Hepatocyte (in vitro differentiated cells): Measurements from ENCODE around the gene SGMS1. TPM values are rescaled to one million over a fixed set of nuclear protein-coding genes. Genes with fewer than 3 reads are reported as not detected.

Experiments used
- DNase-seq: peaks from one replicate; pipeline ENCODE4 v3.0.0-alpha.2; 2016; ENCODE audit warnings: low spot score
- H2AFZ ChIP-seq: fragments of 200-600 bp; sonication (generic); 2 replicates; pipeline ENCODE4 v1.6.0; 2016; ENCODE audit warnings: antibody characterized with exemption, mild to moderate bottlenecking
- H3K27ac ChIP-seq: fragments of 200-600 bp; sonication (generic); 2 replicates; pipeline ENCODE4 v1.5.1; 2016; ENCODE audit warnings: mild to moderate bottlenecking
- H3K27me3 ChIP-seq: fragments of 200-600 bp; sonication (generic); 2 replicates; pipeline ENCODE4 v1.6.1; 2016
- H3K36me3 ChIP-seq: fragments of 200-600 bp; sonication (generic); replicated peaks from 2 replicates; pipeline ENCODE4 v1.5.1; 2016; ENCODE audit warnings: low read depth; ENCODE audit not compliant: insufficient read depth
- H3K4me1 ChIP-seq: fragments of 200-600 bp; sonication (generic); 2 replicates; pipeline ENCODE4 v1.5.1; 2016; ENCODE audit warnings: mild to moderate bottlenecking, moderate library complexity; ENCODE audit not compliant: insufficient read depth
- H3K4me2 ChIP-seq: fragments of 200-600 bp; sonication (generic); 2 replicates; pipeline ENCODE4 v1.6.0; 2016
- H3K4me3 ChIP-seq: fragments of 200-600 bp; sonication (generic); 2 replicates; pipeline ENCODE4 v1.5.1; 2016; ENCODE audit warnings: mild to moderate bottlenecking
- H3K79me2 ChIP-seq: fragments of 200-600 bp; sonication (generic); 2 replicates; pipeline ENCODE4 v1.6.0; 2017; ENCODE audit warnings: mild to moderate bottlenecking
- H3K9me2 ChIP-seq: fragments of 200-600 bp; sonication (generic); replicated peaks from 2 replicates; pipeline ENCODE4 v1.6.0; 2017; ENCODE audit warnings: mild to moderate bottlenecking; ENCODE audit not compliant: insufficient read depth
- H3K9me3 ChIP-seq: fragments of 200-600 bp; sonication (generic); 2 replicates; pipeline ENCODE4 v1.5.1; 2016; ENCODE audit warnings: low read depth, mild to moderate bottlenecking
- H4K20me1 ChIP-seq: fragments of 200-600 bp; sonication (generic); 2 replicates; pipeline ENCODE4 v1.6.0; 2016; ENCODE audit warnings: mild to moderate bottlenecking; ENCODE audit not compliant: insufficient read depth, poor library complexity, severe bottlenecking
- EZH2 ChIP-seq: fragments of 200-600 bp; sonication (generic); IDR thresholded peaks from 2 replicates; pipeline ENCODE4 v1.6.1; 2016; ENCODE audit warnings: antibody characterized with exemption, mild to moderate bottlenecking, borderline replicate concordance
- EZH2phosphoT487 ChIP-seq: fragments of 200-600 bp; sonication (generic); IDR thresholded peaks from one replicate; pipeline ENCODE4 v1.6.1; 2018; ENCODE audit warnings: antibody characterized with exemption, mild to moderate bottlenecking, low read depth, moderate library complexity; ENCODE audit not compliant: unreplicated experiment, severe bottlenecking
- WGBS: methylation state at CpG from one replicate; pipeline ENCODE4 v1.1.6; 2016; ENCODE audit warnings: low lambda C conversion rate; ENCODE audit errors: missing lambda C conversion rate; 5-methylcytosine and 5-hydroxymethylcytosine counted together
- polyA plus RNA-seq: library from polyadenylated mRNA; unstranded; fragments of >200 nt; fragmentation: Nextera tagmentation; extraction: Ambion mirVana; gene quantifications from 2 replicates; pipeline ENCODE4 v1.2.1, GENCODE V29; 2016
- total RNA-seq: library from RNA; depleted of rRNA; stranded (reverse); fragments of >200 nt; gene quantifications from 2 replicates; pipeline ENCODE4 v1.2.3, GENCODE V29; 2014
- TF ChIP-seq, protein P1 (sequence below): fragments of 200-600 bp; sonication (generic); IDR thresholded peaks from 2 replicates; pipeline ENCODE4 v1.5.1; 2016; ENCODE audit warnings: antibody characterized with exemption, mild to moderate bottlenecking; ENCODE audit not compliant: poor library complexity

The SGMS1 gene
- total and polyA plus RNA-seq, 2 experiments from 2014 or later: 28.1 to 87.8 TPM

DNA sequence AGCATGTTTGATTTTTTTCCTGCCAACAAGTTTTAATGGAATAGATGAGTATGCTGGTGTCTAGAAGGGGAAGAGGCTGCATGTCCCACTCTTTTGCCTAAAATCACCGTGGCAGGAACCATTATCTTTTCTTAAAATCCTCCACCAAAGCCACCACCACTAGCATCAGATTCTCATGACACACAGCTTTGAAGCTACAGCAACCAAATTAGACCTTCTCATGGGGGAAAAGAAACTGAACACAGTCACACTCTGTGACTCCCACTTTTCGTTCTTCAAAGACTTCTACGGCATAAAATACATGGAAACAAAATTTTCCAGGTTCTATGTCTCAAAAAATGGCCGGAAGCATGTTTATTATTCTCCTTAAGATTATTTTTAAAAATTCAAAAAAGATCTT is 81.8 kb downstream of the SGMS1 start:
- Histone ChIP-seq H3K4me3 (no peak overlapping the region), H3K27ac (no peak overlapping the region), H3K79me2 (peaks cover 62% of the 10 kb centered on the region), H4K20me1 (no peaks in the 10 kb centered on the region), H3K4me2 (no peak overlapping the region), H3K27me3 (no peaks in the 10 kb centered on the region), H2AFZ (no peak overlapping the region), H3K9me2 (no peaks in the 10 kb centered on the region), H3K9me3 (no peaks in the 10 kb centered on the region), H3K36me3 (no peaks in the 10 kb centered on the region), H3K4me1 (no peaks in the 10 kb centered on the region)
- TF ChIP-seq, protein P1, sequence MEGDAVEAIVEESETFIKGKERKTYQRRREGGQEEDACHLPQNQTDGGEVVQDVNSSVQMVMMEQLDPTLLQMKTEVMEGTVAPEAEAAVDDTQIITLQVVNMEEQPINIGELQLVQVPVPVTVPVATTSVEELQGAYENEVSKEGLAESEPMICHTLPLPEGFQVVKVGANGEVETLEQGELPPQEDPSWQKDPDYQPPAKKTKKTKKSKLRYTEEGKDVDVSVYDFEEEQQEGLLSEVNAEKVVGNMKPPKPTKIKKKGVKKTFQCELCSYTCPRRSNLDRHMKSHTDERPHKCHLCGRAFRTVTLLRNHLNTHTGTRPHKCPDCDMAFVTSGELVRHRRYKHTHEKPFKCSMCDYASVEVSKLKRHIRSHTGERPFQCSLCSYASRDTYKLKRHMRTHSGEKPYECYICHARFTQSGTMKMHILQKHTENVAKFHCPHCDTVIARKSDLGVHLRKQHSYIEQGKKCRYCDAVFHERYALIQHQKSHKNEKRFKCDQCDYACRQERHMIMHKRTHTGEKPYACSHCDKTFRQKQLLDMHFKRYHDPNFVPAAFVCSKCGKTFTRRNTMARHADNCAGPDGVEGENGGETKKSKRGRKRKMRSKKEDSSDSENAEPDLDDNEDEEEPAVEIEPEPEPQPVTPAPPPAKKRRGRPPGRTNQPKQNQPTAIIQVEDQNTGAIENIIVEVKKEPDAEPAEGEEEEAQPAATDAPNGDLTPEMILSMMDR: no peak
- TF ChIP-seq EZH2 (no peak), EZH2phosphoT487 (no peak)
- no peak for DNase-seq
- WGBS: 69% methylated on average over 4 of the region's 4 CpGs

DNA sequence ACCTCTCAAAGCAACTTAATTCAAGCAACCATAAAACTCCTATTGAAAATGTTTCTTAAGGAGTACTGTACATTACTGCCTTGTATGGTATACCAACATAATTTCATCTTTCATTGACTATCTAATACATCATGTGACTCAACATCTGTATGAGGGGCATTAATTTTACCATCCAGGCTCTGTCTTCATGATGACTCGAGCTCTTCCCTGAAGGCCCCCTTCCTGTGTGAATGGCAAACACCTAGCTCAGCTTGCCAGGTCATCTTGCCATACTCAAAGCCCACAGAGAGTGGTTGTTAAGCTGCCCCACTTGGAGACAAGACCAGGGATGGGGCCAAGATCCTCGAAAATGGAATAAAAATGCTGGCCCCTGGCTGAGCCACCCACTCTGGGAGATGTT is 82.4 kb downstream of the SGMS1 start:
- WGBS: 92% methylated on average over 2 of the region's 2 CpGs
- Histone ChIP-seq H3K4me3 (no peak overlapping the region), H3K4me2 (no peak overlapping the region), H3K4me1 (no peaks in the 10 kb centered on the region), H3K9me3 (no peaks in the 10 kb centered on the region), H2AFZ (no peak overlapping the region), H3K27ac (no peak overlapping the region), H3K27me3 (no peaks in the 10 kb centered on the region), H4K20me1 (no peaks in the 10 kb centered on the region), H3K36me3 (no peaks in the 10 kb centered on the region), H3K79me2 (peaks cover 64% of the 10 kb centered on the region), H3K9me2 (no peaks in the 10 kb centered on the region)
- DNase-seq: no peak
- no peak for TF ChIP-seq EZH2phosphoT487
- TF ChIP-seq, protein P1: no peak

DNA sequence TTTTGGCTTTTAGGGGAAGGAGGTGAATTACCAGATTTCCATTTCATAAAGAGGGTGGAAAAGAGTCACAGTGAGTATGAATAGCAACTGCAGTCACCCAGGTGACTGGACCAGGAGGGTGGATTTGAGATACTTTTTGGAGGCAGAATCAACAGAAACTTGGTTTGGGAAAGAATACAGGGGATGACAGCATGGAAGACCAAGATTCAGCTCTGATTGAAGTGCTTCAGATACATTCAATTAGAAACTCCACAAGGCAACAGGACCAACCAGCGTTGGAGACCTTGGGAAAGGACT is 83.0 kb downstream of the SGMS1 start:
- no peak overlapping the region for H2AFZ ChIP-seq
- H3K4me2 ChIP-seq: no peak overlapping the region
- no peak overlapping the region for H3K27ac ChIP-seq
- no peak overlapping the region for H3K4me3 ChIP-seq
- no peaks in the 10 kb centered on the region for H3K36me3 ChIP-seq
- H3K9me2 ChIP-seq: no peaks in the 10 kb centered on the region
- no peaks in the 10 kb centered on the region for H3K4me1 ChIP-seq
- 93% methylated on average over 1 of the region's 1 CpG for WGBS
- DNase-seq: no peak
- H4K20me1 ChIP-seq: no peaks in the 10 kb centered on the region
- TF ChIP-seq, protein P1: no peak
- no peak for TF ChIP-seq EZH2
- H3K27me3 ChIP-seq: no peaks in the 10 kb centered on the region
- H3K9me3 ChIP-seq: no peaks in the 10 kb centered on the region
- peaks cover 66% of the 10 kb centered on the region for H3K79me2 ChIP-seq
